GM13976 (cell line): ENCODE results near the gene MMAB.

Experiments used
- DNase-seq: peaks from one replicate; pipeline ENCODE4 v3.0.0; 2012; ENCODE audit warnings: low spot score
- CTCF ChIP-seq: IDR thresholded peaks from 2 replicates; pipeline ENCODE4 v1.5.1; 2012; ENCODE audit warnings: borderline replicate concordance, mild to moderate bottlenecking; ENCODE audit not compliant: insufficient read depth; ENCODE audit errors: extremely low read depth, missing control alignments, control extremely low read depth
- in situ Hi-C: fragments of 300-500 bp; cut with MboI; formaldehyde crosslinking; loops from one replicate; pipeline ENCODE4 v1.12.0; 2022; ENCODE audit warnings: low sequenced_read_pairs, mixed read lengths, inconsistent platforms; ENCODE audit not compliant: unreplicated experiment

MMAB gene

GRCh38 chr12:109592195-109592904, 19.0 kb upstream of the MMAB start:
- DNase-seq = no peak
- no peak for TF ChIP-seq CTCF
- in situ Hi-C loops = no loop called here

- no peak for TF ChIP-seq CTCF
- in situ Hi-C loops = no loop called here
- DNase-seq = no peak
Observed at GRCh38 chr12:109591041-109591440, 17.7 kb upstream of the MMAB start.

- DNase-seq = no peak
- no peak for TF ChIP-seq CTCF
- in situ Hi-C loops = no loop called here
Observed at GRCh38 chr12:109590566-109590965, 17.3 kb upstream of the MMAB start.

GRCh38 chr12:109589691-109590245, 16.5 kb upstream of the MMAB start:
- in situ Hi-C loops = no loop called here
- no peak for DNase-seq
- TF ChIP-seq CTCF = no peak

GRCh38 chr12:109589240-109589590, 15.9 kb upstream of the MMAB start:
- no peak for DNase-seq
- in situ Hi-C loops = no loop called here
- no peak for TF ChIP-seq CTCF

- TF ChIP-seq CTCF = no peak
- DNase-seq = no peak
- in situ Hi-C loops = no loop called here
Observed at GRCh38 chr12:109588461-109589239, 15.3 kb upstream of the MMAB start.
